Lung (tissue), 12 donors: Measurements from ENCODE around the gene NOS3. TPM values are rescaled to one million over a fixed set of nuclear protein-coding genes. Genes with fewer than 3 reads are reported as not detected.
A peak's percentile ranks its signal among the peaks of the same experiment; 100 is the strongest.

Source experiments
- ATAC-seq: fragments of 200-7000 bp; cut with Tn5 transposase; one replicate; pipeline ENCODE4 v1.9.1; 2020; ENCODE audit warnings: moderate number of reproducible peaks; ENCODE audit not compliant: insufficient read depth, low FRiP score
- DNase-seq, 3 donors: peaks; one replicate each; pipeline ENCODE4 v3.0.0-alpha.2; 2013 to 2017
- H3K27ac ChIP-seq, 2 donors: one replicate each; pipeline ENCODE4 v1.5.1; 2013; ENCODE audit warnings: mild to moderate bottlenecking in 2 of 2, moderate library complexity in 2 of 2, control low read depth in 1 of 2, inconsistent platforms in 1 of 2, low read depth in 1 of 2, low read length in 1 of 2
- H3K27me3 ChIP-seq, 3 donors: one replicate each; pipeline ENCODE4 v1.5.1; 2013; ENCODE audit warnings: low read length in 2 of 3; ENCODE audit not compliant: control insufficient read depth in 3 of 3, insufficient read depth in 3 of 3
- H3K36me3 ChIP-seq, 4 donors: one replicate each; pipeline ENCODE4 v1.5.1; 2013; ENCODE audit warnings: low read length in 4 of 4, mild to moderate bottlenecking in 1 of 4, moderate library complexity in 1 of 4; ENCODE audit not compliant: control insufficient read depth in 4 of 4, insufficient read depth in 4 of 4
- H3K4me1 ChIP-seq, 5 donors: one replicate each; pipeline ENCODE4 v1.5.1; 2013; ENCODE audit warnings: low read length in 5 of 5, mild to moderate bottlenecking in 2 of 5, moderate library complexity in 1 of 5; ENCODE audit not compliant: control insufficient read depth in 5 of 5, insufficient read depth in 5 of 5
- H3K4me3 ChIP-seq: one replicate; pipeline ENCODE4 v1.5.1; 2013; ENCODE audit warnings: mild to moderate bottlenecking, control low read depth, moderate library complexity
- H3K9ac ChIP-seq, 2 donors: one replicate each; pipeline ENCODE4 v1.5.1; 2013; ENCODE audit warnings: low read length in 2 of 2, control low read depth in 1 of 2; ENCODE audit not compliant: insufficient read depth in 1 of 2
- H3K9me3 ChIP-seq, 4 donors: one replicate each; pipeline ENCODE4 v1.5.1; 2013; ENCODE audit warnings: low read length in 3 of 4, mild to moderate bottlenecking in 1 of 4, moderate library complexity in 1 of 4; ENCODE audit not compliant: control insufficient read depth in 4 of 4, insufficient read depth in 3 of 4
- WGBS, 2 donors: extraction: QIAGEN DNeasy Blood & Tissue Kit; methylation state at CpG; one replicate each; pipeline ENCODE4 v1.1.7; 2013; 5-methylcytosine and 5-hydroxymethylcytosine counted together
- polyA plus RNA-seq, 2 donors: library from polyadenylated mRNA; stranded (reverse); fragments of 200-250 nt; gene quantifications; one replicate each; pipeline ENCODE4 v1.2.1, GENCODE V29; 2013
- total RNA-seq, 2 donors: library from RNA; depleted of rRNA in 1 of 2; stranded (reverse); fragments of >200 nt in 1 of 2; gene quantifications; one replicate each; pipeline ENCODE4 v1.2.1, GENCODE V29; 2014 to 2021
- TF ChIP-seq, protein P1 (sequence below): IDR thresholded peaks from 2 replicates; pipeline ENCODE4 v1.5.1; 2012; ENCODE audit warnings: mild to moderate bottlenecking; ENCODE audit errors: control extremely low read depth, extremely low read depth
- donor health status: control.
- donor health status: control.
- donor health status: Bipolar disorder and iron deficiency.
- donor health status: healthy.
- donor health status: DM: yes; HTN: yes; CAD: no.

The NOS3 gene
- total and polyA plus RNA-seq, 4 donors = 9.3 to 31.0 (median 11.9) TPM

GRCh38 chr7:151062111-151062398 lies 71.2 kb downstream of the NOS3 start:
- TF ChIP-seq, protein P1, sequence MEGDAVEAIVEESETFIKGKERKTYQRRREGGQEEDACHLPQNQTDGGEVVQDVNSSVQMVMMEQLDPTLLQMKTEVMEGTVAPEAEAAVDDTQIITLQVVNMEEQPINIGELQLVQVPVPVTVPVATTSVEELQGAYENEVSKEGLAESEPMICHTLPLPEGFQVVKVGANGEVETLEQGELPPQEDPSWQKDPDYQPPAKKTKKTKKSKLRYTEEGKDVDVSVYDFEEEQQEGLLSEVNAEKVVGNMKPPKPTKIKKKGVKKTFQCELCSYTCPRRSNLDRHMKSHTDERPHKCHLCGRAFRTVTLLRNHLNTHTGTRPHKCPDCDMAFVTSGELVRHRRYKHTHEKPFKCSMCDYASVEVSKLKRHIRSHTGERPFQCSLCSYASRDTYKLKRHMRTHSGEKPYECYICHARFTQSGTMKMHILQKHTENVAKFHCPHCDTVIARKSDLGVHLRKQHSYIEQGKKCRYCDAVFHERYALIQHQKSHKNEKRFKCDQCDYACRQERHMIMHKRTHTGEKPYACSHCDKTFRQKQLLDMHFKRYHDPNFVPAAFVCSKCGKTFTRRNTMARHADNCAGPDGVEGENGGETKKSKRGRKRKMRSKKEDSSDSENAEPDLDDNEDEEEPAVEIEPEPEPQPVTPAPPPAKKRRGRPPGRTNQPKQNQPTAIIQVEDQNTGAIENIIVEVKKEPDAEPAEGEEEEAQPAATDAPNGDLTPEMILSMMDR = no peak
- Histone ChIP-seq H3K9me3 (no peaks in the 10 kb centered on the region), H3K27me3 (no peaks in the 10 kb centered on the region), H3K4me3 (no peak overlapping the region), H3K36me3 (peaks cover 0 to 30% (median 15%) of the 10 kb centered on the region in 4 donors), H3K27ac (peak overlapping the region in 1 of 2 donors; percentile 35), H3K9ac (no peak overlapping the region), H3K4me1 (peaks cover 12 to 38% (median 21%) of the 10 kb centered on the region in 5 donors)
- DNase-seq (no peak), ATAC-seq (no peak)
- WGBS, 2 donors = 74 to 89% methylated on average over 10 to 11 of the region's 11 CpGs

DNA sequence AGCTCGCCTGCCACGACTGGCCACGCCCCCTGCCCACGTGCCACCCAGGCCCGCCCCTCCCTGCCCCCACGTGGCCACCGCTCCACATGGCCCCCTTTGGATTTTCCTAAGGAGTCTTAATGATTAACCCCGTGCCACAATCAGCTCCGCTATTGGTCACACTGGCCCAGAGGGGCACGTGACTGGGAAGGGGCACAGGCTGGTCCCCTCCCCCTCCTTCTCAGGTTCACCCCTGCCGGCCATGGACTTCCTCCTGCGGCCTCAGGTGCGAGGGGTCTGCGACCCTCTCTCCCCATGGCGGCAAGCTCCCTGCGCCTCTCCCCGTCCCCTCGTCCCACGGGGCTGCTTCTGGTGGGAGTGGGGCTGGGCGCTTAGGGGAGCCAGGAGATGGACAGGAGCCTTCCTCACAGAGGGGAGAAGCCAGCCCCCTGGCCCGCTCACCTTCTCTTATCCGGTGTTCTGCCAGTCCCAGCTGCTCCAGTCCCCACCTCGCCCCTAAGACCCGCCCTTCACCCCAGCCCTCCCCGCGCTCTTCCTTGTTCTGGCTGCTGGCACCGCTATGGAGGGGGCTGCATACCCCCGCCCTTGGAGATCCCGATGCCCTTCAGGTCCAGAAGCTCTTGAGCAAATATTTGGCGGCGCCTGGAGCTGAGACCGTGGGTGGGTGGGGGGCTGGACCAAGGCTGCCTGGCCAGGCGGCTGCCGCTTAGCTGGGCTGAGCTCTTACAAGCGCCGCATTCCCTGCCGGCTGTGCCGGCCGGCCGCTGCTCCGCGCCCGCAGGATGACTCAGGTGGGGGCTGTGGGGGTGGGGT lies 71.8 kb downstream of the NOS3 start:
- Histone ChIP-seq H3K36me3 (peaks cover 5 to 34% (median 17%) of the 10 kb centered on the region in 4 donors), H3K4me3 (peak overlapping the region; percentile 17), H3K9ac (no peak overlapping the region), H3K27me3 (no peaks in the 10 kb centered on the region), H3K27ac (peak overlapping the region; percentile 52 to 71), H3K9me3 (no peaks in the 10 kb centered on the region), H3K4me1 (peaks cover 12 to 32% (median 16%) of the 10 kb centered on the region in 5 donors)
- ATAC-seq = no peak
- TF ChIP-seq, protein P1 = no peak
- WGBS, 2 donors = 63 to 78% methylated on average over 43 of the region's 43 CpGs
- DNase-seq = peak; percentile 66 to 84 (median 83)

DNA sequence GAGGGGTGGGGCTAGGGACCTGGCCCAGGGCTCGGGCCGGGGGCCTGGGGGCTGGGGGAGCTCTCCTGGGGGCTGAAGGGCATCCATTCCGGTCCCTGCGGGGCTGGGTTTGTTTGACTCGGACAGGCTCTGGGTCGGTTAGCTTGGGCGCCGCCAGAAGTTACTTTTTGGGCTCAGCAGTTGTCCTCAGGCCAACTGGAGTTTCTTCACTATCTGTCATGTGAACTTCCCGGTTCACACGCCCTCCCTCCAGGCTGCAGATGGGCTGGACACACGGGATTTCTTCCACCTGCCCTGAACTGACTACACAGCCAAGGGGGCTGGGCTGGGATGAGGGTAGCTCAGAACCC lies 72.4 kb downstream of the NOS3 start:
- H3K4me3 ChIP-seq = no peak overlapping the region
- no peaks in the 10 kb centered on the region for H3K9me3 ChIP-seq
- peaks cover 9 to 40% (median 21%) of the 10 kb centered on the region in 4 donors for H3K36me3 ChIP-seq
- TF ChIP-seq, protein P1 = no peak
- no peak overlapping the region for H3K9ac ChIP-seq
- DNase-seq (no peak), ATAC-seq (no peak)
- no peaks in the 10 kb centered on the region for H3K27me3 ChIP-seq
- peaks cover 12 to 31% (median 16%) of the 10 kb centered on the region in 5 donors for H3K4me1 ChIP-seq
- 64 to 73% methylated on average over 8 to 11 of the region's 11 CpGs for WGBS, 2 donors
- H3K27ac ChIP-seq = no peak overlapping the region

Other genes starting within 250 kb of the NOS3 start
- gene TMEM176B, start 190.7 kb upstream of the NOS3 start, total RNA-seq = 10 to 100 TPM; 37.2 to 39.2 TPM
- 10 to 100 TPM; 14.6 to 54.8 TPM for gene TMEM176B, start 190.7 kb upstream of the NOS3 start, polyA plus RNA-seq
- gene TMEM176A, start 190.2 kb upstream of the NOS3 start, total RNA-seq = 10 to 100 TPM; 18.3 to 33.1 TPM
- gene TMEM176A, start 190.2 kb upstream of the NOS3 start, polyA plus RNA-seq = 10 to 100 TPM; 21.3 to 25.4 TPM
- under 1 TPM; 0.48 to 0.92 TPM for gene AOC1, start 138.5 kb upstream of the NOS3 start, total RNA-seq
- gene AOC1, start 138.5 kb upstream of the NOS3 start, polyA plus RNA-seq = 1 to 10 TPM in 1 of 2 donors, under 1 TPM in 1; 0.35 to 1.3 TPM
- gene KCNH2, start 12.7 kb upstream of the NOS3 start, total RNA-seq = 1 to 10 TPM; 1.7 to 2.0 TPM
- under 1 TPM; 0.43 to 0.82 TPM for gene KCNH2, start 12.7 kb upstream of the NOS3 start, polyA plus RNA-seq
- 1 to 10 TPM; 1.1 to 2.8 TPM for gene ATG9B, start 33.5 kb downstream of the NOS3 start, total RNA-seq
- 1 to 10 TPM in 1 of 2 donors, under 1 TPM in 1; 0.78 to 1.8 TPM for gene ATG9B, start 33.5 kb downstream of the NOS3 start, polyA plus RNA-seq
- 10 to 100 TPM; 21.8 to 61.5 TPM for gene ABCB8, start 37.4 kb downstream of the NOS3 start, total RNA-seq
- 10 to 100 TPM; 28.7 to 28.9 TPM for gene ABCB8, start 37.4 kb downstream of the NOS3 start, polyA plus RNA-seq
- 1 to 10 TPM in 1 of 2 donors, under 1 TPM in 1; 0.37 to 3.9 TPM for gene ASIC3, start 57.5 kb downstream of the NOS3 start, total RNA-seq
- gene ASIC3, start 57.5 kb downstream of the NOS3 start, polyA plus RNA-seq = 1 to 10 TPM; 1.6 to 3.2 TPM
- gene CDK5, start 66.9 kb downstream of the NOS3 start, total RNA-seq = 10 to 100 TPM in 1 of 2 donors, 1 to 10 TPM in 1; 6.8 to 17.3 TPM
- 10 to 100 TPM in 1 of 2 donors, 1 to 10 TPM in 1; 6.9 to 11.5 TPM for gene CDK5, start 66.9 kb downstream of the NOS3 start, polyA plus RNA-seq
- 100 to 1,000 TPM in 1 of 2 donors, 10 to 100 TPM in 1; 66.3 to 173 TPM for gene SLC4A2, start 68.6 kb downstream of the NOS3 start, total RNA-seq
- 100 to 1,000 TPM in 1 of 2 donors, 10 to 100 TPM in 1; 96.7 to 144 TPM for gene SLC4A2, start 68.6 kb downstream of the NOS3 start, polyA plus RNA-seq
- gene FASTK, start 89.8 kb downstream of the NOS3 start, total RNA-seq = 10 to 100 TPM; 28.9 to 99.8 TPM
- 100 to 1,000 TPM in 1 of 2 donors, 10 to 100 TPM in 1; 80.0 to 108 TPM for gene FASTK, start 89.8 kb downstream of the NOS3 start, polyA plus RNA-seq
- 10 to 100 TPM; 32.8 to 49.6 TPM for gene TMUB1, start 92.5 kb downstream of the NOS3 start, total RNA-seq
- 100 to 1,000 TPM in 1 of 2 donors, 10 to 100 TPM in 1; 43.5 to 104 TPM for gene TMUB1, start 92.5 kb downstream of the NOS3 start, polyA plus RNA-seq
- gene AGAP3, start 95.5 kb downstream of the NOS3 start, total RNA-seq = 100 to 1,000 TPM in 1 of 2 donors, 10 to 100 TPM in 1; 75.9 to 194 TPM
- gene AGAP3, start 95.5 kb downstream of the NOS3 start, polyA plus RNA-seq = 100 to 1,000 TPM in 1 of 2 donors, 10 to 100 TPM in 1; 81.8 to 138 TPM
- not detected for gene GBX1, start 176.7 kb downstream of the NOS3 start, total RNA-seq
- gene GBX1, start 176.7 kb downstream of the NOS3 start, polyA plus RNA-seq = not detected
- not detected for gene ASB10, start 196.2 kb downstream of the NOS3 start, total RNA-seq
- gene ASB10, start 196.2 kb downstream of the NOS3 start, polyA plus RNA-seq = not detected
- gene H2BK1, start 219.5 kb downstream of the NOS3 start, total RNA-seq = under 1 TPM in 1 of 2 donors, not detected in 1; 0.52 TPM
- not detected for gene H2BK1, start 219.5 kb downstream of the NOS3 start, polyA plus RNA-seq
- 10 to 100 TPM; 13.2 to 36.2 TPM for gene ABCF2, start 236.2 kb downstream of the NOS3 start, total RNA-seq
- gene ABCF2, start 236.2 kb downstream of the NOS3 start, polyA plus RNA-seq = 10 to 100 TPM; 15.4 to 36.3 TPM
- 10 to 100 TPM; 23.3 to 54.0 TPM for gene CHPF2, start 241.5 kb downstream of the NOS3 start, total RNA-seq
- gene CHPF2, start 241.5 kb downstream of the NOS3 start, polyA plus RNA-seq = 10 to 100 TPM; 33.8 to 36.2 TPM